A549 (cell line): Measurements from ENCODE around the gene SCAMP3.

Experiments used
- CHD2 ChIP-seq: fragments of 150-350 bp; IDR thresholded peaks from 2 replicates; pipeline ENCODE4 v1.6.1; 2014; ENCODE audit warnings: low read length; ENCODE audit not compliant: partially characterized antibody
- CTCF ChIP-seq: fragments of >200 bp; sonication (Bioruptor Twin); formaldehyde crosslinking; IDR thresholded peaks from 3 replicates; pipeline ENCODE4 v1.5.1; 2016
- POLR2A ChIP-seq: IDR thresholded peaks from 2 replicates; pipeline ENCODE4 v1.6.1; 2012; ENCODE audit warnings: mild to moderate bottlenecking, low read length
- RAD21 ChIP-seq, 2 experiments: fragments of >200 bp in 1 of 2; sonication (Bioruptor Twin) in 1 of 2; formaldehyde crosslinking in 1 of 2; IDR thresholded peaks in 1 of 2; conservative IDR thresholded peaks in 1 of 2; 2 replicates in 1 of 2; 3 replicates in 1 of 2; pipeline ENCODE4 v1.6.1; 2012 to 2018; ENCODE audit warnings: inconsistent platforms in 1 of 2

GRCh38 chr1:155286544-155286943 is 24.4 kb upstream of the SCAMP3 start:
- TF ChIP-seq CHD2: no peak
- TF ChIP-seq POLR2A: no peak
- TF ChIP-seq CTCF: no peak
- TF ChIP-seq RAD21 (conservative IDR thresholded peaks at IDR 0.05 in 1 of 2, IDR thresholded peaks at IDR 0.05 in 1 of 2): no peak
